Skin of body (tissue), 2 donors: ENCODE data around the gene LASP1. TPM values are rescaled to one million over a fixed set of nuclear protein-coding genes. Genes with fewer than 3 reads are reported as not detected.
A peak's percentile ranks its signal among the peaks of the same experiment; 100 is the strongest.
"Not testable (repeated sequence)": the region's sequence is repeated elsewhere in the genome, so short reads cannot be mapped to it uniquely, and the experiment has no call there.

Experiments used
- DNase-seq: peaks from one replicate; lab custom pipeline; 2025; lab: John Stamatoyannopoulos, UW
- total RNA-seq: library from RNA; depleted of rRNA; stranded (reverse); fragments of >200 nt; gene quantifications from one replicate; pipeline ENCODE4 v1.2.3, GENCODE V29; 2014

LASP1 gene
- 44.4 TPM for total RNA-seq

- DNase-seq = peak; percentile 88
Observed at GRCh38 chr17:38869526-38870258, at the start of gene LASP1. Gene LASP1 (plus strand): TSS chr17:38870058. CDS start chr17:38870190, 132 bp downstream.

- DNase-seq = peak; percentile 94
Observed at GRCh38 chr17:38824899-38825761, 44.7 kb upstream of the LASP1 start, which contains the start of gene CWC25. Gene CWC25 (minus strand): TSS chr17:38825321. CDS start chr17:38825183, 138 bp downstream.

GRCh38 chr17:38825762-38826247 lies 44.1 kb upstream of the LASP1 start:
- DNase-seq = no peak

GRCh38 chr17:38844261-38844757 lies 25.5 kb upstream of the LASP1 start:
- no peak for DNase-seq

GRCh38 chr17:38848557-38848891 lies 21.3 kb upstream of the LASP1 start:
- no peak for DNase-seq

- no peak for DNase-seq
Observed at GRCh38 chr17:38848939-38849605, 20.8 kb upstream of the LASP1 start.

- no peak for DNase-seq
Observed at GRCh38 chr17:38850374-38850773, 19.5 kb upstream of the LASP1 start.

- DNase-seq = no peak
Observed at GRCh38 chr17:38851434-38851833, 18.4 kb upstream of the LASP1 start.

GRCh38 chr17:38852771-38853291 lies 17.0 kb upstream of the LASP1 start:
- DNase-seq = no peak

- peak; percentile 95 for DNase-seq
Observed at GRCh38 chr17:38853292-38854219, 16.3 kb upstream of the LASP1 start, which contains the start of gene RPL23. Gene RPL23 (minus strand): TSS chr17:38853721. CDS start chr17:38853710, 11 bp downstream.

- DNase-seq = not testable (repeated sequence)
Observed at GRCh38 chr17:38855101-38855714, 14.7 kb upstream of the LASP1 start.

- no peak for DNase-seq
Observed at GRCh38 chr17:38857271-38857670, 12.6 kb upstream of the LASP1 start.

GRCh38 chr17:38861399-38861843 lies 8.4 kb upstream of the LASP1 start:
- DNase-seq = no peak

- DNase-seq = no peak
Observed at GRCh38 chr17:38864636-38865398, 5.0 kb upstream of the LASP1 start.

- DNase-seq = peak; percentile 63
Observed at GRCh38 chr17:38867179-38867967, 2.5 kb upstream of the LASP1 start.

- peak; percentile 62 for DNase-seq
Observed at GRCh38 chr17:38867968-38868816, 1.7 kb upstream of the LASP1 start.
